Neural cell (in vitro differentiated cells): ENCODE measurements around the gene TUBB1.

Source experiments
- CTCF ChIP-seq: fragments of 450-650 bp; IDR thresholded peaks from 2 replicates; pipeline ENCODE4 v1.5.1; 2014; ENCODE audit warnings: antibody characterized with exemption, mild to moderate bottlenecking, moderate library complexity; ENCODE audit not compliant: poor library complexity, severe bottlenecking
- EP300 ChIP-seq: fragments of 450-650 bp; conservative IDR thresholded peaks from 2 replicates; pipeline ENCODE4 v1.6.1; 2014; ENCODE audit warnings: antibody characterized with exemption, mild to moderate bottlenecking, moderate library complexity; ENCODE audit not compliant: poor library complexity, severe bottlenecking
- POLR2AphosphoS5 ChIP-seq: IDR thresholded peaks from 2 replicates; pipeline ENCODE4 v1.6.1; 2012

GRCh38 chr20:59071216-59071615 is 52.0 kb downstream of the TUBB1 start:
- no peak for TF ChIP-seq POLR2AphosphoS5
- TF ChIP-seq EP300: no peak
- no peak for TF ChIP-seq CTCF
